ENCODE results near the gene EVI5.

Gene EVI5

GRCh38 chr1:92505015-92505692, 279.8 kb downstream of the EVI5 start:
- peak; percentile 46 for DNase-seq

GRCh38 chr1:92504291-92505014, 280.5 kb downstream of the EVI5 start:
- peak; percentile 40 for DNase-seq

- no peak for DNase-seq
These were observed 281.0 kb downstream of the EVI5 start for GRCh38 chr1:92503926-92504285.

GRCh38 chr1:92503043-92503925, 281.6 kb downstream of the EVI5 start:
- peak; percentile 11 for DNase-seq

- peak; percentile 82 for DNase-seq
These were observed 282.7 kb downstream of the EVI5 start for GRCh38 chr1:92502247-92502646.

GRCh38 chr1:92500552-92500951, 284.4 kb downstream of the EVI5 start:
- no peak for DNase-seq

- no peak for DNase-seq
These were observed 289.4 kb downstream of the EVI5 start for GRCh38 chr1:92495392-92496063.

GRCh38 chr1:92494485-92495141, 290.3 kb downstream of the EVI5 start:
- DNase-seq: no peak

- DNase-seq: no peak
These were observed 291.8 kb downstream of the EVI5 start for GRCh38 chr1:92493139-92493538.

- DNase-seq: no peak
These were observed 296.1 kb downstream of the EVI5 start for GRCh38 chr1:92488832-92489231.

- no peak for DNase-seq
These were observed 296.5 kb downstream of the EVI5 start for GRCh38 chr1:92488416-92488815.

GRCh38 chr1:92487078-92487605, 297.8 kb downstream of the EVI5 start:
- no peak for DNase-seq

GRCh38 chr1:92486251-92487077, 298.4 kb downstream of the EVI5 start, which contains the start of gene GFI1:
TSS of gene GFI1 (minus strand) at chr1:92486925. CDS start at chr1:92483487, 3,438 bp downstream.
- DNase-seq: peak; percentile 58

GRCh38 chr1:92485381-92486250, 299.3 kb downstream of the EVI5 start:
- peak; percentile 19 for DNase-seq

GRCh38 chr1:92484472-92485380, 300.2 kb downstream of the EVI5 start:
- DNase-seq: peak; percentile 34

- DNase-seq: no peak
These were observed 301.1 kb downstream of the EVI5 start for GRCh38 chr1:92483610-92484471.

GRCh38 chr1:92482665-92483609, 302.0 kb downstream of the EVI5 start:
- no peak for DNase-seq
